SH-SY5Y (cell line): ENCODE data around the gene KLHL9.

ENCODE experiments used
- GATA2 ChIP-seq: IDR thresholded peaks from 2 replicates; pipeline ENCODE4 v1.6.1; 2011; ENCODE audit warnings: mild to moderate bottlenecking, low read depth, low read length
- GATA3 ChIP-seq: IDR thresholded peaks from 2 replicates; pipeline ENCODE4 v1.6.1; 2011; ENCODE audit warnings: low read depth, mild to moderate bottlenecking, low read length, moderate library complexity

KLHL9 gene

GRCh38 chr9:21331676-21332402 is 3.4 kb downstream of the KLHL9 start:
- TF ChIP-seq GATA2 (no peak), GATA3 (no peak)

DNA sequence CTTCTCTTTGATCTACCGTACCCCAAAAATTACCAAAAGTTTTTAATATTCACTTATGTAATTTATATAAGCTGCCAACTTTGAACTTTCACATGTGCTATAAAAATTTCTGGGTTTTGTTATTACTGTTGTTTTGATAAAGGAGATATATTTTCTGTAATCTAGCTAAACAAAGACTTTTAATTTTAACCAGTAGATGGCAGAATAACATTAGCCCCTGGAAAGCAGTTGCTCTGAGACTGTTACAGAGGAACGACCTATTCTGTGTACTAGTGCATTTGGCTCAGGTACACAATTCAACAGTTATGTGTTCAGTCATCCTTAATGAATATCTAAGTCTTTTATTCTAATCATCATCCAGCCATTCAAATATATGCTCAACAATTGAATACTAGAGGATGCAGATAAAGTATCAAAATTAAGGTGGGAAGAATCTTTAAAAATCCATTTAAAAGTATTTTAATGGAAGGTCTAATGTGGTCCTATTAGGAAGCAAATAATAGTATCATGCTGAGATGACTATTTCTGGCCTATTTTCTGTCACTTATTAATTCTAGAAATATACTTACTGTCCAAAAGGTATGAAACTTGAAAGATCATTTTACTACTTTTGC is 8.6 kb downstream of the KLHL9 start:
- TF ChIP-seq GATA3 (no peak), GATA2 (no peak)

- TF ChIP-seq GATA3 (no peak), GATA2 (no peak)
Observed at GRCh38 chr9:21324047-21324446, 11.2 kb downstream of the KLHL9 start.

DNA sequence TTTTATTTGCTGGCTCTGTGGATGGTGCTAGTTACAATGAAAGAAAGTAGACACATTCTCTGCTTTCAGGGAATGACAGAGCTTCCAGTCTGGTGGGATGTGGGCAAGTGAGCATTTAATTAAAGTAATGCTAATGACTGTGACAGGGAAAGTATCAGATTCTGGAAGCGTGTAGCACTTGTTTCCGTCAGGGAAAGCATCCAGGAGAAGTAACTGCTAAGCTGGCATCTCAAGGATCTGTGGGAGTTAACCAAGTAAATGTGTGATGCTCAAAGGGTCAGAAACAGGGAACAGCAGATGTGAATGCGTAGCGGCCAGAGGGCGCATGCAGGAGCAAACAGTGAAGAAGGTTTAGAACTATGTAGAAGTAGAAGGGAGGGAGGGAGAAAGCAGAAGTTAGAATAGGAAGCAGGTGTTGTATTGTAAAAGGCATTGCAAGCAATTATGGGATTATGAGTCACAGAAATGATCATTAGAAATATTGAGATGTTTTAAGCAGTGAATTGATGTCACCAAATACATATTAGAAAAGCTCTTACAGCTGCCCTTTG is 12.2 kb downstream of the KLHL9 start:
- no peak for TF ChIP-seq GATA3
- TF ChIP-seq GATA2, result no peak

- no peak for TF ChIP-seq GATA2
- TF ChIP-seq GATA3, result no peak
Observed at GRCh38 chr9:21320465-21320864, 14.7 kb downstream of the KLHL9 start.

DNA sequence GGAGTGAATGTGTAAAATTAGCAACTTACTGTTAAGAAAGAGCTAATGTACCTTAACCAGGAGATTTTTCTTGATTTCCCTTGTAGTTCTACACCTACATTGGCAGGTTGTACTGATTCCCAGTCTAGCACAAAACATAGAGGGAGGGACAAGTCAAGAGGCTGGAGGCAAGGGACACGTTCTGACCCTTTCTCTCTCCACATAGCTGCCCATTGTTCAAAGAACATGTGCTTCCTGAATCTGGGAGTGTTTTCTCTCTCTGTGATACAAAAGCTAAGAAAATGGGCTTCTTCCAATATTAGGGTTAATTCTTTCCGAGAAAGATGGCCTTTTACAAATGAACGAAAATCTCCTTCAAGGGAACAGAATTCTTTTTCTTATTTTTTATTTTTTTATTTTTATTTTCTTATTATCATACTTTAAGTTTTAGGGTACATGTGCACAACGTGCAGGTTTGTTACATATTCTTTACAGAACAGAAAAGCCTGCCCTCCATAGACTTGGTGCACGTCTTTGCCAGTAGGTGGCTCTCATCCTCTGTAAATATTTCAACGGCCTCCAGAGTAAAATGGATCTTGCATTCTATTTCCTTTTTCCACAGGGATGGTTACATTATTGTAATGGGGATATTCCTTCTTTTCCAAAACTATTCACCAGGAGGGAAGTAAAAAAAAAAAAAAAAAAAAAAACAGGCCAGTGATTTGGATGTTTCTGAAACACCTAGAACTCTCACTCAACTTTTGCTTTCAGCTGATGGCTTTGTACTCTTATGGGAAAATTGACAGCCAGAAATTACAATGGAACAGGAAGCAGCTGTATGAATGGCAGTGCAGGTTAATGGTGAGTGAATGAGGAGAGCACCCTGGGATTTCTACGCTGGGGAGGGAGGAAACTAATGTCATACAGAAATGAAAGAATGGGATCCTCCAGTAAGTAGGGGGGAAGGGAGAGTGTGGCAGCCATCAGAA is 17.0 kb downstream of the KLHL9 start:
- no peak for TF ChIP-seq GATA3
- no peak for TF ChIP-seq GATA2

- TF ChIP-seq GATA3 (no peak), GATA2 (no peak)
Observed at GRCh38 chr9:21316860-21317259, 18.3 kb downstream of the KLHL9 start.

DNA sequence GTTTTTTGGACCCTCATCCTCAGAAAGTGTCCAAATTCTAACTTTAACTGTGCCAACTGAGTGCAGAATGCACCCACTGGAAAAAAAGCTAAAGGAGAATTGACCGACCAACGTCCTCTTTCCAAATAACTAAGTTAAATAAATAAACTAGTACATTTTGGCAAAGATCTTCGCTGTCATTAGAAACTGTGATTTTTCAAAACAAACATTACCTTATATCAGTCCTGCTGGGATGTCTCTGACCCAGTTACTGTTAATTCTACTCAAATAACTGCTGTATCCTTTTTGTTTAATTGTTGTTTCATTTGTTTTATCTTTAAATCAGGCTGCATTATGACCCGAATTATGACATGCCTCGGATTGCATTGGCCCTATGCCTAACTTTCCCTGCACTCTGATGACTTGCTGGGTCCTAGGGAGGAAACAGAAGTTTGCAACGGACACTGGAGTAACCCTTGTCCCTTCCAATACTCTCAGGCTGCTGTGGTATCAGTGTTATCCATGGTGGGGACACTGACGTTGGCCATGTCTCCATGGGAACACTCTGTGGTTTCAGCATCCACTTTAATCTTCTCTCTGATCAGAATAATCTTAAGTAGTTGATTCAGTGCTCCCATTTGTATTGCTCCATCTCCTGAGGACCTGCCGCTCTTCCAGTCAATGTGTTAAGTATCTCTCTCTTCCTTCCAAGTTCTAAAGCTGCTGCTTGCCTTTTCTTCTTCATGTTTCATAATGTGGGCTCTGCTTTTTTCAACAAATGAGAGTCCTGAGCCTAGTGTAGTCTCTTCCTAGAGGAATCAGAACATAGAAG is 19.0 kb downstream of the KLHL9 start:
- TF ChIP-seq GATA3 (no peak), GATA2 (no peak)

DNA sequence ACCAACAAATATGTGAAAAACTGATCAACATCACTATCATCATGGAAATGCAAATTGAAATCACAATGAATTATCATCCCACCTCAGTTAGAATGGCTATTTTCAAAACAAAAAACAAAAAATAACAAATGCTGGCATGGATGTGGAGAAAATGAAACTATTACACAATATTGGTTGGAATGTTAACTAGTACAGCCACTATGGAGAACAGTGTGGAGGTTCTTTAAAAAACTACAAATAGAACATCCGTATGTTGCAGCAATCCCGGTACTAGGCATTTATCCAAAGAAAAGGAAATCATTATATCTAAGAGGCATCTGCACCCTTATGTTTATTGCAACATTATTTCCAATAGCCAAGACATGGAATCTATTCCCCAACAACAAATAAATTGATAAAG is 21.1 kb downstream of the KLHL9 start:
- TF ChIP-seq GATA2, result no peak
- no peak for TF ChIP-seq GATA3

- TF ChIP-seq GATA2 (no peak), GATA3 (no peak)
Observed at GRCh38 chr9:21311889-21312288, 23.3 kb downstream of the KLHL9 start.

- TF ChIP-seq GATA3 (no peak), GATA2 (no peak)
Observed at GRCh38 chr9:21305213-21305612, 30.0 kb downstream of the KLHL9 start, which contains the start of gene IFNA5. IFNA5 (minus strand) TSS chr9:21305313; CDS start chr9:21305256, 57 bp downstream.

DNA sequence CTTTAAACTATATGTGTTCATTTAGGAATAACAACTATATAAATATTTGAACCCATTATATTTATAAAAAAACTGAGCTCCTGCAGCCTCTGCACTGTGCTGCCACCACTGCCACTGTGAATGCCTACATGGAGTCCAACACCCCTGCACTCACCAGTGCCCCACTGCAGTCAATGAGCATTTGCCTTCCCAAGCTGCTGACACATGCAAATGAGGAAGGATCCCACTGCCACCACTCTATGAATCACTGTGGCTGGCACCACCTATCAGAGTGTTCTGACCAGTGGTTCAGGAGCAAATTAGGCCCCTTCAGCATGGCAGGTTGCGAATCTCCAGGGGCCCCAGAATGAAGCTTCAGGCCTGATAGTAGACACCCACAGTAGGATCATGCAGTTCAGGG is 39.2 kb downstream of the KLHL9 start:
- TF ChIP-seq GATA2 (no peak), GATA3 (no peak)

DNA sequence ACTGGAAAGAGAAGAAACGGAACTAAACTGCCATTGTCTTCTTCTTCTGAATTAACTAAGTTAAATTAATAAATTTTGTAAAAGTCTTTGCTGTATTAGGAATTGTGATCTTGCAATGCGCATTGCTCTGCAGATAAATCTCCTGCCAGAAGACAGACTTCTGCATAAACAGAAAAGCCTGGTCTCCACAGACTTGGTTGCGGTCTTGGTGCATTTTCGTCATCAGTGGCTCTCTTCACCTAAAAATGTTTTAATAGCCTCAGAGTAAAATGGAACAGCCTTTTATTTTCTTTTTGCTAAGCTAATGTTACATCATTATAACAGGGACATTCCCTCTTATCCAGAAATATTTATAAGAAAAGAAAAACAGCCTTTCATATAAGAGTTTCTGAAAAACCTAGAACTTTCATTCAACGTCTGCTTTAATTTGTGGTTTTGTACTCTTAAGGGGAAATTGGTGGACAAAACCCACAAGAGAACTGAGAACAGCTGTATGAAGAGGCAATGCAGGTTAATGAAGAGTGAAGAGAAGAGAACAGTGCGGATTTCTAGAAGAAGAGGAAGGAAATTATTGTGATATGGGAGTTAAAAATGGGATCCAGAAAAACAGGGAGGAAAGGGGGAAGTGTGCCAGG is 40.2 kb downstream of the KLHL9 start:
- TF ChIP-seq GATA2, result no peak
- TF ChIP-seq GATA3, result no peak

DNA sequence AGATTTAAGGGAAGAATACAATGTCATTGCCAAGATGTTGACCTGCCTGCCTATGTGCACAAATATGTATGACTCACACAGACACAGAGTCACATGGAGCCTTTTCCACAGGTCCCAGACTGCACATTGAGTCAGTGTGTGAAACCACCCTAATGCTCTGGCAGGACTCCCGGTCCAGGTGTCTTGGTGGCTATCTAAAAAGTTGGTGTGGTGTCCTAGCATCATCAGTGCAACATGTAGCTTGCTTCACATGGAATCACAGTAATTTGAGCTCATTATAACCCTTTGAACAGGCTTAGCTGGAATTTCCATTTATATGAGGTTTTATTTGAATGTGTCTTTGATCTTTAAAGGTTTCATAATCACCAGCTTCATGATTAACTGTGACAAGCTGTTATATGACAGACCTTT is 40.8 kb downstream of the KLHL9 start:
- no peak for TF ChIP-seq GATA2
- no peak for TF ChIP-seq GATA3
